Activated T-helper 17 cell treated with anti-CD3 and anti-CD28 coated beads, Interleukin-2, amount 50 U/mL, for 72 hours (primary cell): Measurements from ENCODE around the gene IDNK. TPM values are rescaled to one million over a fixed set of nuclear protein-coding genes. Genes with fewer than 3 reads are reported as not detected.
A peak's percentile ranks its signal among the peaks of the same experiment; 100 is the strongest.

Experiments
- ATAC-seq: fragments of 150-1000 bp; cut with Tn5 transposase; replicated peaks from 2 replicates; pipeline ENCODE4 v1.10.0; 2021; ENCODE audit warnings: mild to moderate bottlenecking, moderate library complexity
- H3K27ac Mint-ChIP-seq: one replicate; pipeline ENCODE4 v1.8.0; 2022; ENCODE audit warnings: mixed read lengths
- H3K27me3 Mint-ChIP-seq: one replicate; pipeline ENCODE4 v1.8.0; 2022; ENCODE audit warnings: mixed read lengths
- H3K36me3 Mint-ChIP-seq: one replicate; pipeline ENCODE4 v1.8.0; 2022; ENCODE audit warnings: low read depth, mild to moderate bottlenecking, mixed read lengths
- H3K4me1 Mint-ChIP-seq: one replicate; pipeline ENCODE4 v1.8.0; 2022; ENCODE audit warnings: mixed read lengths
- H3K4me3 Mint-ChIP-seq: one replicate; pipeline ENCODE4 v1.8.0; 2022; ENCODE audit warnings: mild to moderate bottlenecking, mixed read lengths
- H3K9me3 Mint-ChIP-seq: one replicate; pipeline ENCODE4 v1.8.0; 2022; ENCODE audit warnings: mixed read lengths
- total RNA-seq, 2 donors: library from RNA; stranded (reverse); gene quantifications; one replicate each; pipeline ENCODE4 v1.2.3, GENCODE V29; 2022

The IDNK gene
- total RNA-seq, 2 donors from 2014 or later: 2.9 to 3.5 TPM

- H3K4me1 Mint-ChIP-seq: peaks cover 10% of the 10 kb centered on the region
- H3K4me3 Mint-ChIP-seq: no peak overlapping the region
- H3K27me3 Mint-ChIP-seq: no peaks in the 10 kb centered on the region
- ATAC-seq: no peak
- no peak overlapping the region for H3K27ac Mint-ChIP-seq
- no peaks in the 10 kb centered on the region for H3K9me3 Mint-ChIP-seq
- H3K36me3 Mint-ChIP-seq: peaks cover 8% of the 10 kb centered on the region
These were observed 28.6 kb downstream of the IDNK start for GRCh38 chr9:83651558-83651957.

- Mint-ChIP-seq H3K4me1 (peaks cover 10% of the 10 kb centered on the region), H3K4me3 (no peak overlapping the region), H3K27me3 (no peaks in the 10 kb centered on the region), H3K36me3 (peaks cover 6% of the 10 kb centered on the region), H3K27ac (peak overlapping the region; percentile 61), H3K9me3 (no peaks in the 10 kb centered on the region)
- ATAC-seq: no peak
These were observed 29.5 kb downstream of the IDNK start for GRCh38 chr9:83652433-83652832.

DNA sequence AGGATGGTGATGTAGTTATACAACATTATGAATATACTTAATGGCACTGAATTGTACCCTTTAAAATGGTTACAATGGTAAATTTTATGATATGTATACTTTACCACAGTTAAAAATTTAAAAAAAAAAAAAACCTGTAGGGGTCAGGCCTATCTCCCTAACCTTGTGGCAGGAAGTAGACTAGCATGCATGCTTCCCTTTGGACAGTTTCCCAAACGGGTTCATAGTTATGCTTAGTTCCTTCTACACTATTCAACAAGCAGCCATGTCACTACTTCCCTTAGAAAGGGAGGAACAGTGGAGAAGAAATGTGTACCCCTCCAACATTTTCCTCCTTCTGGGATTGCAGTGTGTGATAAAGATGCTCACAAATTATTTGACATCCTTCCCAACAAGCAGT, 32.5 kb downstream of the IDNK start:
- Mint-ChIP-seq H3K27ac (no peak overlapping the region), H3K9me3 (no peaks in the 10 kb centered on the region), H3K4me1 (peaks cover 7% of the 10 kb centered on the region), H3K36me3 (no peaks in the 10 kb centered on the region), H3K27me3 (no peaks in the 10 kb centered on the region), H3K4me3 (no peak overlapping the region)
- ATAC-seq: no peak

DNA sequence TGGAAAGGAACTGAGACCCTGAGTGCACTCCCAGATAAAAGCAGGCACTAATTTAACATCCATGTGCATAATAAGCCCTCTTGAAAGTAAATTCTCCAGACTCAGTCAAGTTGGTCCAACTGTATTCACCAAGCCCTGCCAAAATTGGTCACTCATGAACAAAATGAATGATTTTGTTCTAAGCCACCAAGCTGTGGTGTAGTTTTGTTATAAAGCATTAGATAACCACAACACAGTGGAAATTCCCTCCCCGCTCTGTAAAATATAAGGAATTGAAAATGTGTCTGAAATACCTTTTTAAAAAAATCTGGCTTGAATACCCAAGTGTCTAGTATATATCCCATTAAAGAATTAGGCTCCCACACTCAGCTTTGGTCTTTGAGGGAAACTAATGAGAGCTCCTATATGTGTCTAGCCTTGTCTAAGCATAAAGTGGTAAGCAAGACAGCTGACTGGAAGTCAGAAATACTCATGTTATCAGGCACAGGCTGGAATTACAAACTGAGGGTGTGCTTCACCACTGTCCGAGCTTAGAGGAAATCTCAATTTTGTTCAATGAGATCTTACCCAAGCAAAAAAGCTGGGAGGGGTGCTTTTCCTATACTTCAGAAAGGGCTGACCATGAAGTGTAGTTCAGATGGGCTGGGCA, 33.2 kb downstream of the IDNK start:
- H3K27ac Mint-ChIP-seq: no peak overlapping the region
- no peaks in the 10 kb centered on the region for H3K36me3 Mint-ChIP-seq
- H3K27me3 Mint-ChIP-seq: no peaks in the 10 kb centered on the region
- H3K4me3 Mint-ChIP-seq: no peak overlapping the region
- no peaks in the 10 kb centered on the region for H3K9me3 Mint-ChIP-seq
- peak; percentile 31 for ATAC-seq
- H3K4me1 Mint-ChIP-seq: peaks cover 7% of the 10 kb centered on the region

DNA sequence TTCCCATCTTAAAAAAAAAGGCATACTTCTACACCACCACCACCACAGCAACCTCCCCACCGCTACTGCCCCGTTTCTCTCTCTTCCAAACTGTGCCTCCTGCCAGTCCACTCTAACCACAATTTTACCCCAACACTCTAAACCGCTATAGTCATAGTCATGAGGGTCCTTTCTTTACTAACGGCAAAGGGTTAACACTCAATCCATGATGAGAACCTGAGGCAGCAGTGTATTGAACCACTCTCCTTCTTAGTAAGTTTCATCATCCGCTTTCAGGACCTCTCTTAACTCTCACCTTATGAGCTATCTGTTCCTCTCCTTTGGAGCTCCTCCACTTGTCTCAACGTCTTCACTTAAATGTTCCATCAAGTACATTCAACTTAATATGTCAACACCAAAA, 34.0 kb downstream of the IDNK start:
- ATAC-seq: peak; percentile 57
- Mint-ChIP-seq H3K9me3 (no peaks in the 10 kb centered on the region), H3K27ac (no peak overlapping the region), H3K36me3 (no peaks in the 10 kb centered on the region), H3K4me3 (no peak overlapping the region), H3K4me1 (peaks cover 7% of the 10 kb centered on the region), H3K27me3 (no peaks in the 10 kb centered on the region)

- no peaks in the 10 kb centered on the region for H3K9me3 Mint-ChIP-seq
- no peak overlapping the region for H3K27ac Mint-ChIP-seq
- no peak overlapping the region for H3K4me3 Mint-ChIP-seq
- no peaks in the 10 kb centered on the region for H3K4me1 Mint-ChIP-seq
- ATAC-seq: no peak
- H3K27me3 Mint-ChIP-seq: no peaks in the 10 kb centered on the region
- H3K36me3 Mint-ChIP-seq: peaks cover 2% of the 10 kb centered on the region
These were observed 40.0 kb downstream of the IDNK start for GRCh38 chr9:83662933-83663332.

GRCh38 chr9:83665580-83666200, 42.7 kb downstream of the IDNK start:
- no peak overlapping the region for H3K27ac Mint-ChIP-seq
- H3K27me3 Mint-ChIP-seq: no peaks in the 10 kb centered on the region
- no peaks in the 10 kb centered on the region for H3K4me1 Mint-ChIP-seq
- ATAC-seq: no peak
- no peaks in the 10 kb centered on the region for H3K9me3 Mint-ChIP-seq
- no peak overlapping the region for H3K4me3 Mint-ChIP-seq
- H3K36me3 Mint-ChIP-seq: peaks cover 30% of the 10 kb centered on the region

GRCh38 chr9:83669067-83669466, 46.1 kb downstream of the IDNK start:
- Mint-ChIP-seq H3K4me1 (no peaks in the 10 kb centered on the region), H3K27ac (no peak overlapping the region), H3K36me3 (peaks cover 64% of the 10 kb centered on the region), H3K27me3 (no peaks in the 10 kb centered on the region), H3K4me3 (no peak overlapping the region), H3K9me3 (no peaks in the 10 kb centered on the region)
- ATAC-seq: no peak

DNA sequence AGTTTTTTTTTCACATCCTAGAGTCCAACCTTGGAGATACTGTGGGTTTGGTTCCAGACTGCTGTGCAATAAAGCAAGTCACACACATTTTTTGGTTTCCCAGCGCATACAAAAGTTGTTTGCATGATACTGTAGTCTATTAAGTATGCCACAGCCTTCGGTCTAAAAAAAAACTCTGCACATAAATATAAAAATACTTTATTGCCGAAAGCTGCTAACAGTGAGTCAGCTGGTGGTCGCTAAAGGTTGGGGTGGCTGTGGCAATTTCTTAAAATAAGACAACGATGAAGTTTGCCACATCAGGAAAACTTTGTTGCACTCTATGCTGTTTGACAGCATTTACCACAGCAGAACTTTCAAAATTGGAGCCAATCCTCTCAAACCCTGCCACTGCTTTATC, 47.4 kb downstream of the IDNK start:
- Mint-ChIP-seq H3K36me3 (peaks cover 77% of the 10 kb centered on the region), H3K27me3 (no peaks in the 10 kb centered on the region), H3K9me3 (no peaks in the 10 kb centered on the region), H3K4me1 (no peaks in the 10 kb centered on the region), H3K27ac (no peak overlapping the region), H3K4me3 (no peak overlapping the region)
- no peak for ATAC-seq

- Mint-ChIP-seq H3K27me3 (no peaks in the 10 kb centered on the region), H3K4me3 (no peak overlapping the region), H3K36me3 (peaks cover 87% of the 10 kb centered on the region), H3K4me1 (no peaks in the 10 kb centered on the region), H3K9me3 (no peaks in the 10 kb centered on the region), H3K27ac (peak overlapping the region; percentile 38)
- no peak for ATAC-seq
These were observed 48.5 kb downstream of the IDNK start for GRCh38 chr9:83671451-83671850.

DNA sequence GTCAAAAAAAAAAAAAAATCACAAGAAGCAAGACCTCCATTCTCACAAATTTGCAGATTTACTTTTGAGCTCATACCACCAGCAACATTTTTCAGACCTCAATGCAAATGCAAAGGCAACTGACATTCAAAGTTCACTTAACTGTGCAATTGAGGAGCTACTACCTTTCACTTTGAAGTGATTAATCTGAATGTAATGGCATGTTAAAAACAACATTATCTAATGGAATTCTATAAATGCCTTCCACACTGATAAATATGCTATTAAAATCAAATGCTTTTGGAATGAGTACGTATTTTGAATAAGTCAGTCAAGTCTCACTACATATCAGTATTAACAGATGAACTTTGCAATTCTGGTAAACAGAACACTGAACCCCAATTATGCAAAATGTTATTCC, 52.5 kb downstream of the IDNK start:
- no peak overlapping the region for H3K27ac Mint-ChIP-seq
- no peak for ATAC-seq
- H3K27me3 Mint-ChIP-seq: no peaks in the 10 kb centered on the region
- H3K4me3 Mint-ChIP-seq: no peak overlapping the region
- H3K4me1 Mint-ChIP-seq: peaks cover 2% of the 10 kb centered on the region
- H3K36me3 Mint-ChIP-seq: peaks cover 100% of the 10 kb centered on the region
- no peaks in the 10 kb centered on the region for H3K9me3 Mint-ChIP-seq

GRCh38 chr9:83677596-83677995, 54.7 kb downstream of the IDNK start:
- no peak for ATAC-seq
- no peaks in the 10 kb centered on the region for H3K27me3 Mint-ChIP-seq
- H3K9me3 Mint-ChIP-seq: no peaks in the 10 kb centered on the region
- H3K27ac Mint-ChIP-seq: no peak overlapping the region
- peaks cover 100% of the 10 kb centered on the region for H3K36me3 Mint-ChIP-seq
- H3K4me1 Mint-ChIP-seq: peaks cover 14% of the 10 kb centered on the region
- H3K4me3 Mint-ChIP-seq: no peak overlapping the region

DNA sequence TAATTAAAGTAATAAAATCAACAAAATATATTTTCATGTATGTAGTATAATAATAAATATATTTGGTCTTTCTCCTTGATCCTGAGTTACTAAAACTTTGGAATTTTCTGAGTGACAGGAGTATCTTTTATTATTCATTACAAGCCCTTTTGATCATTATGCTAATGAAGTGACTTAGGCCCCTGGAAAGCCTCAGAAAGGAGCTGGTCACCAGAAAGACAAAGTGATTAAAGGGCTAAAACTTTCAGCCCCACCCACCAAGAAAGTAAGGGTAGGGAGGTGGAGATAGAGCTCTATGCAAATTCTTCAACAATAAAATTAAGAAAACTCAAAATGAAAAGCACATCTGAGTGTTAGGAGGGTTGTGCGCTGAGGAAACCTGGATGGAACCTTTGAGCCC, 57.3 kb downstream of the IDNK start:
- Mint-ChIP-seq H3K9me3 (no peaks in the 10 kb centered on the region), H3K36me3 (peaks cover 98% of the 10 kb centered on the region), H3K27me3 (no peaks in the 10 kb centered on the region), H3K4me3 (no peak overlapping the region), H3K4me1 (peaks cover 18% of the 10 kb centered on the region), H3K27ac (peak overlapping the region; percentile 75)
- ATAC-seq: no peak

DNA sequence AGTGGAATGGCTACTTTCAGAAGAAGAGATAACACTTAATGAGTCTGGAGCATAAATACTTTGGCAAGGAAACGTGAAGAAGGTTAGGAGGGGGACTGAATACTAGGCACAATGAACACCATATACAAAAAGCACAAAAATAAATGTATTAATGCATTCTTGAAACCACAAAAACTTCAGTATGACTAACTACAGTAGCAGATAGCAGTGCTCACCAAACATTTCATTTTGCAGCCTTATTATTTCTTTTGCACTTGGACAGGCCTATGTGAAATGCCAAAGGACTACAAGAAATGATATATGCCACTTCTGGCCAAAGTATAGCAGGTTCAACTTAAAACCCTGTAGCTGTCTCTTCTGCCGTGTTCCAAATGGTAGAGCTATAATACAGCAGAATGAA, 58.5 kb downstream of the IDNK start:
- no peak for ATAC-seq
- no peak overlapping the region for H3K27ac Mint-ChIP-seq
- no peaks in the 10 kb centered on the region for H3K27me3 Mint-ChIP-seq
- H3K4me3 Mint-ChIP-seq: no peak overlapping the region
- peaks cover 86% of the 10 kb centered on the region for H3K36me3 Mint-ChIP-seq
- peaks cover 21% of the 10 kb centered on the region for H3K4me1 Mint-ChIP-seq
- H3K9me3 Mint-ChIP-seq: no peaks in the 10 kb centered on the region

- peak; percentile 88 for ATAC-seq
- peaks cover 24% of the 10 kb centered on the region for H3K36me3 Mint-ChIP-seq
- peak overlapping the region; percentile 60 for H3K4me3 Mint-ChIP-seq
- H3K27me3 Mint-ChIP-seq: no peaks in the 10 kb centered on the region
- H3K27ac Mint-ChIP-seq: peak overlapping the region; percentile 76
- no peaks in the 10 kb centered on the region for H3K9me3 Mint-ChIP-seq
- H3K4me1 Mint-ChIP-seq: peaks cover 52% of the 10 kb centered on the region
These were observed 66.0 kb downstream of the IDNK start for GRCh38 chr9:83688921-83689320.
